NCI-H2107 treated with DMSO at 0.1 percent for 48 hours (cell line): ENCODE results near the gene ST8SIA5.

Experiments used
- DNase-seq: peaks from one replicate; lab custom pipeline; 2025; ENCODE audit not compliant: unreplicated experiment; lab: John Stamatoyannopoulos, UW

The ST8SIA5 gene

GRCh38 chr18:46632401-46633071 lies 124.3 kb downstream of the ST8SIA5 start:
- no peak for DNase-seq

DNA sequence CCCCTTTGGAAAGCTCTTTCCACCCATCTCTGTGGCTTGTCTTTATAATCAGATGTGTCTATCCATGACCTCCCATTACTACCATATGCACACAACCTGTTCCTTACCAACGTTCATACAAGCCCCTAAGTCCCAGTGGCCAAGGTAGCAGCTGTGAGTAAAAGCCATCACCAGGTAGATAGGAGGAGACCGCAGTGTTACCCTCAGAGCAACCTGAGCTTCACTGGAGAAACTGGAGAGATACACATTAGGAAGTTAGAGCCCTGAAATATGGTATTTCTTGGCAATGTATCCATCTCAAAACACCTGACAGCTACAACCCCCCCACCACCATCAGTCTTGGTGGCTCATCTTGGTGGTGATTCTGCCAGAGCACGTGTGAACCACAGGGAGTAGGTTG lies 125.9 kb downstream of the ST8SIA5 start:
- no peak for DNase-seq

- no peak for DNase-seq
These were observed 126.7 kb downstream of the ST8SIA5 start for GRCh38 chr18:46630160-46630559.

DNA sequence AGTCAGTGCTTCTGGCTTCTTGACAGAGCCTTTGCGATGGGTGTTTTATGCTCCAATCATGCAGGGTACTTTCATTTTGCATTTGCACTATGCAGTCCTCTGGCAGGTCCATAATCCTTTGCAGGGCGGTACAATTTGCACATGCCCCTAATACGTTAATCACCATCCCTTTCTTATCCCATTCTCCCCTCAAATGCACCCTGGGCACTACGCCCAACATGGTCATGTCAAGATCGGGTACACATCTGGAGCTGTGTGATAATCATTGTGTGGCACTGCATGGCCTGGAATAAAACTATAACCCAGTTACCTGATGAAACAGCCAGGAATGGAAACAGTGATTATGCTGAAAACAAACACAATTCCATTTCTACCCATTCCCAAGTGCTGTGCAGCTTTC lies 127.5 kb downstream of the ST8SIA5 start:
- no peak for DNase-seq

- no peak for DNase-seq
These were observed 128.6 kb downstream of the ST8SIA5 start for GRCh38 chr18:46628206-46628605.

DNA sequence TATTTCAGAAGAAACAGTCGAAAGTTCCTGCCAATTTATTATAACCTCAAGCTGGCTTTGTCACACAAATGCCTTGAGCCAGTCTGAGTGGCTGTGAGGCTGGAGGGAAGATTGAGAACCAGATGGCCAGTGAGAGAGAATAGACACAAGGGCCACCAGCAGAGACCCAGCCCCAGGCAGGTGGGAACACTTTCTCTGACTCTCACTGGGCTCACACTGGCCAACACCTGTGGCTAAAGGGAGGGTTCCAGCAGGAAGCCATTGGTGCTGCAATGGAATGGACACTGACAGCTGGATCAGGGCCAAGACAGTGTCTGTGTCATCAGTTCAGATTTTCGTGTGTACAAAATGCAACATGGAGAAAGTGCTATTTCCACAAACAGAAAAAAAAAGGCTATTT lies 129.7 kb downstream of the ST8SIA5 start:
- DNase-seq = no peak

GRCh38 chr18:46625069-46625468 lies 131.8 kb downstream of the ST8SIA5 start:
- no peak for DNase-seq

DNA sequence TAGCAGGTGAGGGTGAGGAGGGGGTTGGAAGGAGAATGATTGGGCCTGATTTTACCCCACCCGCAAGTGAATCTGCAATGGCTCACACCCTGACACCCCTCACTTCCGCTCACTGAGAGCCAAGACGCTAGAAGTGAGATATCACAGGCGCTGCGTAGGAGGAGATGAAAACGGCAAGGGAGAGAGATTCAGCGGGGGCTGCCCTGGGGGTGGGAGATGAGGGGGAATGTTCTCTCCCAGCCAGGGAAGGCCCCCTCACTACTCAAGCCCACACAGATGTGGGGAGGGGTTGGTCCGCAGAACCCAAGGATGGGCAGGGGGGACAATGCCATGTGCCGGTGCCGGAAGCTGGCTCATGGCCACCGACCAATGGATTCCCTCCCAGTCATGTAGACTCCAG lies 132.7 kb downstream of the ST8SIA5 start:
- no peak for DNase-seq

DNA sequence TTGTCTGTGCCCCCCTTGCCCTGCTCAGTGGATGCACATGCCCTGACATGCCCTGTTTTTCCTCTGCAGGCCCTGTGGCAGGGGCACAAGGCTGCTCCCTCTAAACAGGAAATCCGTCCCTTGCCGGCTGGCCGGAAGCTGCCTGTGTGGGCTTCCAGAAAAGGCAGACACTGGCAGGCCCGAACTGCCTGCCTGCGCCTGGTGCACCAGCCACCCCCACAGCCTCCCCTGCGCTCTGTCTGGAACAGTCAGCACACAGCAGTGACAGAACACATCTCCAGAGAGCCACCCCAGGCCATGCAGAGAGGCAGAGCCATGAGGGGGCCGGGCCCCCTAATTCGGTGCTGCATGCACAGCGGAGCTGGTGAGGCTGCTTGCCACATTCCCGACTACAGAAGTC lies 133.3 kb downstream of the ST8SIA5 start:
- DNase-seq = no peak

- DNase-seq = peak; percentile 21
These were observed 133.9 kb downstream of the ST8SIA5 start for GRCh38 chr18:46622999-46623398.

DNA sequence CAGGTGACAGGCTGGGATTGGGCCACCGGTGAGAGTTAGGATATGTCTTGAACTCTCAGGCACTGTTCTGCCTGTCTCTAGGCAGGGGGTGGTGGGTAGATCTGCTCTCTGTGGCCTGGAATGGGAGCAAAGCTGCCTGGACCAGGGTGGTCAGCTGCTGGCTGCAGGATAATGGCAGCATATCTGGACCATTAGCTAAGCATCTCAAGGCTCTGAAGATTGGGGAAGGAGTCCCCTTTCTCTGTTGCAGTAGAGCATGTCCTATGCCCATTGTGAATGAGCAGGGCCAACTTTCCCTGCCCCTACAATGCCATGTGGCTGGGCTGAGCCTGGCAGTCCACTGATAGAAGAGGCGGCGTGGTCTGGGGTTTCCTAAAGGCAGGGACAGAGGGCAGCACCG lies 134.4 kb downstream of the ST8SIA5 start:
- DNase-seq = no peak

DNA sequence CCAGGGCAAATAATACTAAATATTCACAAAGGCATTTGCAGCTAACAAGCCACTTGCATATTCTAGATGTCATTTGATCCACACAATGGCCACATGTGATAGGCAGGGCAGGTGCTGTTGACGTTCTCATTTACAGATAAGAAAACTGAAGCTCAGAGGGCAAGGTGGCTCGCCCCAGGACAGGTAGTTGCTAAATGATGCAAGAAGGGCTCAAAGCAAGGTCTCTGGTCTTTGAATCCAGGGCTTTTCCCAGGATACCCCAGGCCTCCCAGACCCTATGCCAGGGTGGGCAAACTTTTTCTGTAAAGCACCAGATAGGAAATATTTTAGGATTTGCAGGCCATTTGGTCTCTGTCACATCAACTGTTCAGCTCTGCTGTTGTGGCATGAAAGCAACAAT lies 135.0 kb downstream of the ST8SIA5 start:
- DNase-seq = peak; percentile 63

DNA sequence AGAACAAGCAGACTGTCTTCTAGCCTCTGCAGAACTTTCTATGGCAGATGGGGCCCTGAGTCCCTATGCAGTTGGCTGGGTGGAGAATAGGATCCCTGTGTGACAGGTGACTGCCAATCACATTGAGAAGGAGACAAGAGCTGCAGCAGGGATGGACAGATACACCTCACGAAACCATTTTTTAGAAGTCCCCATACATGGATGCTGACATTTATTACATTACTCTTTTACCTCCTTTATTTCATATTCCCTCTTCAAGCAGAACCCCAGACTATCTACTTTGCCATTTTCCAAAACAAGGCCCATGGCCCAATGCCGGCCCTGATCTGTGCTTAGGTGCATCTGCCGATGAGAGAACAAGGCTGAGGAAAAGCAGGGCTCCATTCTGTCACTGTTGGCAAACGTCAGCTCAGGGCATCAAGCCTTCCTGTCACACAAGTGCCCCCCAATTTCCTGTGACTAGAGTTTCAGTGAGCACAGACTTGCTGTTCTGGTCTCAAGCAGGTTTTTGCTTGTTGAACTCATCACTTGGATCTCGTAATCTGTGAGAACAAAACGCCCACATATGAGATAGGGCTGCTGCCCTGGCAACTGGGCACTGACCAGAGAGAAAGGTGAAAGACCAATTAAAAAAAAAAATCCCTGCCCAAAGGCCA lies 135.6 kb downstream of the ST8SIA5 start:
- DNase-seq = no peak

GRCh38 chr18:46619559-46619958 lies 137.3 kb downstream of the ST8SIA5 start:
- peak; percentile 21 for DNase-seq
